Measurements from ENCODE around the gene MGAT3. TPM values are rescaled to one million over a fixed set of nuclear protein-coding genes. Genes with fewer than 3 reads are reported as not detected.

The MGAT3 gene
- total RNA-seq, 1 donor from 2014 or later, result 0.53 TPM

DNA sequence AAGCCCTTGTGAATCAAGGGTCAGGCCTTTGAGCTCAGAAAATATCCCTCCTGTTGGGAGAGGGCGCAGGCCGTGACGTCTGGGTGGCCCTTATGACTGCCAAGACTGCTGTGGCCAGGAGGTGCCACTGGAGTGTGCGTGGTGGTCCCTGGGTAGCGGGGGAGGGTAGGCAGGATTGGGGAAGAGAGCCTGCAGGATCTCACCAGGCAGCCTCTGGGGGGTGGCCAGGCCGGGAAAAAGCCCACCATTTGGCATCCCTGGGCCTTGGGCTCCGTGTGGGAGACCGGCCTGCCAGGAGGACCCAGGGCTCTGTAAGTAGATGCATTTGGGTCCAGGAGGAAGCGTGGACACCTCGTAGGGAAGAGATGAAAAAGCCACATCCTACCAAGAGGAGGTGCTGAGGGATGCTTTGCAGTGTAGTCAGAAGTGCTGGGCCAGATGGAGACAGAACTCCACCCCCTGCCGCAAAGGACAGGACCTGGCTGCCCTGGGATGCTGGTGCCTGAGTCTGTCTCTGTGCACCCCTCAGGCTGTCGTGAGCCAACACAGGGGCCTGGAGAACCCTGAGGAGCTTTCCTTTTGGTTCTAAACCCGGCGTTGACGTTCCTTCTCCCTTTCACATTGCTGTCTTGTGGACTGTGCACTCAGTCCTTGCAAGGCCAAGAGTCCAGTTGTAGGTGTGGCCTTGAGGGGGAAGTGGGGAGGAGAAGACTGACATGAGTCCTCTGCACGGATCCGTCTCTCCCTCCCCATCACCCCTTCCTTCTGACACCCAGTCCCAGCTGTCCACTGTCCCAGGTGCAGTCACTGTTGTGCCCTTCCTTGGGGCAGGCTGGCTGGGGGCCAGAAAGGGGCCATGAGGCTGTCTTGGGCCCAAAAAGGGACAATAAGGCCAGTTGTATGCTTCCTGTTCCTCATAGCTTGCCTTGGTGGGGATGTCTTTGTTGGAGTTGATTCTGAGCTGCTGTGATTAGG, 32.6 kb downstream of the MGAT3 start:
- FAIRE-seq (no peak), DNase-seq (ENCODE audit: low read depth) (no peak)
- TF ChIP-seq, protein P1, sequence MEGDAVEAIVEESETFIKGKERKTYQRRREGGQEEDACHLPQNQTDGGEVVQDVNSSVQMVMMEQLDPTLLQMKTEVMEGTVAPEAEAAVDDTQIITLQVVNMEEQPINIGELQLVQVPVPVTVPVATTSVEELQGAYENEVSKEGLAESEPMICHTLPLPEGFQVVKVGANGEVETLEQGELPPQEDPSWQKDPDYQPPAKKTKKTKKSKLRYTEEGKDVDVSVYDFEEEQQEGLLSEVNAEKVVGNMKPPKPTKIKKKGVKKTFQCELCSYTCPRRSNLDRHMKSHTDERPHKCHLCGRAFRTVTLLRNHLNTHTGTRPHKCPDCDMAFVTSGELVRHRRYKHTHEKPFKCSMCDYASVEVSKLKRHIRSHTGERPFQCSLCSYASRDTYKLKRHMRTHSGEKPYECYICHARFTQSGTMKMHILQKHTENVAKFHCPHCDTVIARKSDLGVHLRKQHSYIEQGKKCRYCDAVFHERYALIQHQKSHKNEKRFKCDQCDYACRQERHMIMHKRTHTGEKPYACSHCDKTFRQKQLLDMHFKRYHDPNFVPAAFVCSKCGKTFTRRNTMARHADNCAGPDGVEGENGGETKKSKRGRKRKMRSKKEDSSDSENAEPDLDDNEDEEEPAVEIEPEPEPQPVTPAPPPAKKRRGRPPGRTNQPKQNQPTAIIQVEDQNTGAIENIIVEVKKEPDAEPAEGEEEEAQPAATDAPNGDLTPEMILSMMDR (IDR thresholded peaks at IDR 0.05; ENCODE audit: insufficient read depth, low read length, severe bottlenecking), result no peak
- H3K27me3 ChIP-seq (ENCODE audit: control insufficient read depth, insufficient read depth, low read length), result no peaks in the 10 kb centered on the region
- no peak overlapping the region for H3K4me3 ChIP-seq (ENCODE audit: low read depth, low read length)
- no peaks in the 10 kb centered on the region for H3K36me3 ChIP-seq (ENCODE audit: control insufficient read depth, insufficient read depth, low read length)

DNA sequence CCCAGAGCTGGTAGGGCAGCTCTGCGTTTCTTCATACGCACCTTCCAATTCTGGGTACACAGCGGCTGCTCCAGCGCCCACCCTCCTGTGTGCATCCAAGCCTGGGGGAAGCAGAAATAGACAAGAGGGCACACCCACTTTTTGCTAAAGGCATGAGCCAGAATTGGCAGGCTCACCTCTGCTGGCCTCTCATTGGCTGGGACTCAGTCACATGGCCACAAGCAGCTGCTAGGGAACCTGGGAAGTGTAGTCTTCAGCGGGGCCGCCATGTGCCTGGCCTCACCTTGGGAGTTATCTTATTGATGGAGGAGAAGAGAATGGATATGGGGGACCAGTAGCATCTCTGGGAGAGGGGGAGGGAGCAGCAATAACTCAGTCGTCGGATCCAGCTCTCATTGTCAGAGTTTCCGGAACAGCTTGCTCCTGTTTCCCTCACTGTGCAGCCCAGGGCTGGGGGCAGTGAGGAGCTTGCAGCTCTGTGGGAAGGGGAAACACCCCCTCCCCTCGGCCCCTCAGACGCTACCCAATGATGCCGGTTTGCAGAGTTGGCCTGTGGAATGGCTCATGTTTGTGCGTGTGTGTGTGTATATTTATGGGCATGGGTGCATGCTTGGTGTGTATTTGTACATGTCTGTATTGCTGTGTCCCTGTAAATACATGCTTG, 33.5 kb downstream of the MGAT3 start:
- Histone ChIP-seq H3K27me3 (ENCODE audit: control insufficient read depth, insufficient read depth, low read length) (no peaks in the 10 kb centered on the region), H3K4me3 (ENCODE audit: low read depth, low read length) (no peak overlapping the region), H3K36me3 (ENCODE audit: control insufficient read depth, insufficient read depth, low read length) (no peaks in the 10 kb centered on the region)
- peak; percentile 80 for DNase-seq (ENCODE audit: low read depth)
- TF ChIP-seq, protein P1 (IDR thresholded peaks at IDR 0.05; ENCODE audit: insufficient read depth, low read length, severe bottlenecking), result no peak
- FAIRE-seq, result peak; percentile 43

DNA sequence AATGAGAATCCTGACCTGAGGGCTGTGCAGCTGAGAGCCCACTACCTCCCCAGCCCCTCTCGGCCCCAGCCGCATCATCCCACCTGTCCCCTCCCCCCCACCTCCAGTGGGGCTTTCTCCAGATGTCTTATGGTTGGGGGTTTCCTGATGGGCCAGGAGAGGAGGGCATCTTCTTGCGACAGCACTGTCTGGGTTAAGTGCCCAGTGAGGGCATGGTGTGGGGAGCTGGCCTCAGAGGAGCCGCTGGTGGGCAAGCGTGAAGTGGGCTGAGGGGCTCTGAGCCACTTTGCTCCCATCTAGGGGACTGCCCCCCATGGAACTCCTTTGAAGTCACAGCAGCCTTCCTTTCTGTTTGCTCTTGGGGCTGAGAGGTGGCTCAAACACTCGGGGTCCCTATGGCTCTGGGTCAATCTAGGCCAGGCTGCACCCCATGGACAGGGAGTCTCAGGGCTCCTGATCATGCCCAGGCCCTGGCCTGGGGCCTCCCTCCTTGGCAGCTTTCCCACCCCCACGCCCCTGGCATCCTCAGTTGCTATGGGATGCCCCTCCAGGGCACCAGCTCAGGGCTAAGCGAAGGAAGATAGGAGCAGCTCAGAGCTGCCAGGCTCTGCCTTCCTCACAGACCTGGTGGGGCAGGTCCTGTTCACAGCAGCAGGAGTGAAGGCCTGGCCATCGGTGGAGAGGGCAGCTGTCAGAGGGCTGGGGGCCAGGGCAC, 34.3 kb downstream of the MGAT3 start:
- DNase-seq (ENCODE audit: low read depth) (no peak), FAIRE-seq (no peak)
- no peaks in the 10 kb centered on the region for H3K27me3 ChIP-seq (ENCODE audit: control insufficient read depth, insufficient read depth, low read length)

DNA sequence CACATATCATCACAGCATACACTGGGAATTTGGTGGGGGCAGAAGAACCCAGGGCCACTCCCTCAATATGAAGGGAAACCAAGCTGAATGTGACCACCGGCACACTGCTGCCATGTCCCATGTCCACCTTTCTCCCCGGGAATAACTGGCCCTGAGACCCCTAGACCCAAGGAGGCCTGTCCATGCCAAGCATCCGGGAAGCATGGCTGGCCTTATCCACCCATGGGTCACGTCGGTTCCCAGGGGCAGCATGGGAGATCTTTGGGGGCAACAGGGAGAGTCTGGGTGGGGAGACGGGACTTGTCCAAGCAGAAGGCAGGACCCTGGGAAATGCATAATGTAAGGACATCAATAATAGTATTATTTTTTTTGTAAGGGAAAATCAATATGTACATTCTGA, 34.9 kb downstream of the MGAT3 start:
- TF ChIP-seq, protein P1 (IDR thresholded peaks at IDR 0.05; ENCODE audit: insufficient read depth, low read length, severe bottlenecking), result no peak
- Histone ChIP-seq H3K27me3 (ENCODE audit: control insufficient read depth, insufficient read depth, low read length) (no peaks in the 10 kb centered on the region), H3K4me3 (ENCODE audit: low read depth, low read length) (no peak overlapping the region), H3K36me3 (ENCODE audit: control insufficient read depth, insufficient read depth, low read length) (no peaks in the 10 kb centered on the region)
- FAIRE-seq, result no peak
- no peak for DNase-seq (ENCODE audit: low read depth)

More for the DNA sequence above, 34.3 kb downstream of the MGAT3 start:
- Histone ChIP-seq H3K4me3 (ENCODE audit: low read depth, low read length) (no peak overlapping the region), H3K36me3 (ENCODE audit: control insufficient read depth, insufficient read depth, low read length) (no peaks in the 10 kb centered on the region)
- TF ChIP-seq, protein P1 (IDR thresholded peaks at IDR 0.05; ENCODE audit: insufficient read depth, low read length, severe bottlenecking), result no peak

DNA sequence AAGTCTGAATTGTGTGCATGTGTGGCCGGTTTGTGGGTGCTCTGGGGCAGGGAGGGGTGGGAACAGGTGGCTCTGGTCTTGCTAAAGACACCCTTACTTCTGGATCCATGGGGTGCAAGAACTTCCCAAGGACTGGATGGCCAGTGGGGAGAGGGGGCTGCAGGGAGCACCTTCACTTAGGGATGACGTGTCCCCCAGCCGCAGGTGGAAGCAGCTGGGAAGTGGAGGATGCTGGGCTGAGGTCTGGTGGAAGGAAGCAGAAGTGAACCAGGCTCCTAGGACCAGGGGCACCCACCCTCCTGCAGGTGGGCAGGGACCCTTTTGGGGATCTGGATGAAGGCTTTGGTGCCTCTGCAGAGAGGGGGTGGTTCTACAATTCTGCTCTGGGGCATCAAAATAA, 35.4 kb downstream of the MGAT3 start:
- DNase-seq (ENCODE audit: low read depth) (no peak), FAIRE-seq (no peak)
- TF ChIP-seq, protein P1 (IDR thresholded peaks at IDR 0.05; ENCODE audit: insufficient read depth, low read length, severe bottlenecking), result no peak
- no peaks in the 10 kb centered on the region for H3K27me3 ChIP-seq (ENCODE audit: control insufficient read depth, insufficient read depth, low read length)
- no peak overlapping the region for H3K4me3 ChIP-seq (ENCODE audit: low read depth, low read length)
- H3K36me3 ChIP-seq (ENCODE audit: control insufficient read depth, insufficient read depth, low read length), result no peaks in the 10 kb centered on the region

Data from bronchial epithelial cell (primary cell).